ENCODE data around the gene ABHD12B. TPM values are rescaled to one million over a fixed set of nuclear protein-coding genes. Genes with fewer than 3 reads are reported as not detected.
A peak's percentile ranks its signal among the peaks of the same experiment; 100 is the strongest.

Gene ABHD12B
- total RNA-seq, 1 donor from 2014 or later = 0.35 TPM

GRCh38 chr14:50944647-50945413, 73.0 kb downstream of the ABHD12B start:
- TF ChIP-seq CTCF (conservative IDR thresholded peaks at IDR 0.05) = no peak
- Mint-ChIP-seq H3K4me1 (peaks cover 33% of the 10 kb centered on the region), H3K36me3 (ENCODE audit: low read depth) (peaks cover 2% of the 10 kb centered on the region), H3K27ac (ENCODE audit: unreplicated experiment) (peak overlapping the region; percentile 84), H3K9me3 (no peaks in the 10 kb centered on the region), H3K4me3 (peak overlapping the region; percentile 95), H3K27me3 (ENCODE audit: low read depth) (peaks cover 9% of the 10 kb centered on the region)
- DNase-seq (ENCODE audit: low read depth, low spot score) = no peak

- peaks cover 33% of the 10 kb centered on the region for H3K4me1 Mint-ChIP-seq
- peak overlapping the region; percentile 64 for H3K4me3 Mint-ChIP-seq
Measured at GRCh38 chr14:50946234-50946935, 74.5 kb downstream of the ABHD12B start.

GRCh38 chr14:50947446-50947845, 75.6 kb downstream of the ABHD12B start:
- Mint-ChIP-seq H3K27ac (ENCODE audit: unreplicated experiment) (peak overlapping the region; percentile 85), H3K27me3 (ENCODE audit: low read depth) (peaks cover 9% of the 10 kb centered on the region), H3K4me3 (peak overlapping the region; percentile 6), H3K9me3 (no peaks in the 10 kb centered on the region), H3K4me1 (peaks cover 33% of the 10 kb centered on the region), H3K36me3 (ENCODE audit: low read depth) (peaks cover 2% of the 10 kb centered on the region)
- DNase-seq (ENCODE audit: low read depth, low spot score) = no peak
- no peak for TF ChIP-seq CTCF (conservative IDR thresholded peaks at IDR 0.05)

More at GRCh38 chr14:50946234-50946935, 74.5 kb downstream of the ABHD12B start:
- no peak overlapping the region for H3K27ac Mint-ChIP-seq (ENCODE audit: unreplicated experiment)
- no peak for TF ChIP-seq CTCF (conservative IDR thresholded peaks at IDR 0.05)
- DNase-seq (ENCODE audit: low read depth, low spot score) = no peak
- peaks cover 9% of the 10 kb centered on the region for H3K27me3 Mint-ChIP-seq (ENCODE audit: low read depth)
- peaks cover 2% of the 10 kb centered on the region for H3K36me3 Mint-ChIP-seq (ENCODE audit: low read depth)
- no peaks in the 10 kb centered on the region for H3K9me3 Mint-ChIP-seq

GRCh38 chr14:50948205-50948604, 76.4 kb downstream of the ABHD12B start:
- no peak for TF ChIP-seq CTCF (conservative IDR thresholded peaks at IDR 0.05)
- no peak overlapping the region for H3K27ac Mint-ChIP-seq (ENCODE audit: unreplicated experiment)
- H3K4me1 Mint-ChIP-seq = peaks cover 29% of the 10 kb centered on the region
- no peaks in the 10 kb centered on the region for H3K9me3 Mint-ChIP-seq
- no peak for DNase-seq (ENCODE audit: low read depth, low spot score)
- no peak overlapping the region for H3K4me3 Mint-ChIP-seq
- peaks cover 2% of the 10 kb centered on the region for H3K36me3 Mint-ChIP-seq (ENCODE audit: low read depth)
- H3K27me3 Mint-ChIP-seq (ENCODE audit: low read depth) = peaks cover 11% of the 10 kb centered on the region

GRCh38 chr14:50951032-50951431, 79.2 kb downstream of the ABHD12B start:
- TF ChIP-seq CTCF (conservative IDR thresholded peaks at IDR 0.05) = no peak
- Mint-ChIP-seq H3K4me3 (no peak overlapping the region), H3K36me3 (ENCODE audit: low read depth) (peaks cover 2% of the 10 kb centered on the region), H3K27me3 (ENCODE audit: low read depth) (peaks cover 2% of the 10 kb centered on the region), H3K27ac (ENCODE audit: unreplicated experiment) (no peak overlapping the region), H3K4me1 (peaks cover 28% of the 10 kb centered on the region), H3K9me3 (no peaks in the 10 kb centered on the region)
- DNase-seq (ENCODE audit: low read depth, low spot score) = no peak
